Neural cell (in vitro differentiated cells): ENCODE data around the gene ATP11A. TPM values are rescaled to one million over a fixed set of nuclear protein-coding genes. Genes with fewer than 3 reads are reported as not detected.

Source experiments
- H2AFZ ChIP-seq: fragments of 200-600, 300-800 bp; sonication (generic), shearing (Covaris generic); 2 replicates; pipeline ENCODE4 v1.6.0; 2014; ENCODE audit warnings: low read depth, mild to moderate bottlenecking, antibody characterized with exemption, low read length, moderate library complexity
- H3F3A ChIP-seq: fragments of 200-600 bp; shearing (Covaris generic); 2 replicates; pipeline ENCODE4 v1.6.1; 2016; ENCODE audit warnings: mild to moderate bottlenecking, moderate library complexity, mixed read lengths, antibody characterized with exemption, low read length; ENCODE audit not compliant: insufficient read depth, poor library complexity, severe bottlenecking
- H3K27ac ChIP-seq: fragments of 200-600, 300-800 bp; sonication (generic), shearing (Covaris generic); 2 replicates; pipeline ENCODE4 v1.5.1; 2014; ENCODE audit warnings: mild to moderate bottlenecking, low read length, moderate library complexity
- H3K27me3 ChIP-seq: fragments of 300-800, 200-600 bp; sonication (generic), shearing (Covaris generic); 2 replicates; pipeline ENCODE4 v1.6.0; 2014; ENCODE audit warnings: mild to moderate bottlenecking, low read depth, low read length, moderate library complexity; ENCODE audit not compliant: insufficient read depth
- H3K36me3 ChIP-seq: fragments of 300-800, 200-600 bp; sonication (generic), shearing (Covaris generic); 2 replicates; pipeline ENCODE4 v1.5.1; 2014; ENCODE audit warnings: mild to moderate bottlenecking, antibody characterized with exemption, low read length, moderate library complexity; ENCODE audit not compliant: insufficient read depth
- H3K4me2 ChIP-seq: fragments of 300-800, 200-600 bp; sonication (generic), shearing (Covaris generic); 2 replicates; pipeline ENCODE4 v1.6.0; 2014; ENCODE audit warnings: mild to moderate bottlenecking, low read length
- H3K4me3 ChIP-seq: fragments of 300-800, 200-600 bp; sonication (generic), shearing (Covaris generic); 2 replicates; pipeline ENCODE4 v1.5.1; 2014; ENCODE audit warnings: mild to moderate bottlenecking, low read length, moderate library complexity
- H3K79me2 ChIP-seq: fragments of 200-600 bp; shearing (Covaris generic); replicated peaks from 2 replicates; pipeline ENCODE4 v1.6.0; 2014; ENCODE audit warnings: mild to moderate bottlenecking, low read length, moderate library complexity; ENCODE audit not compliant: insufficient read depth
- H3K9ac ChIP-seq: fragments of 300-800, 200-600 bp; sonication (generic), shearing (Covaris generic); 2 replicates; pipeline ENCODE4 v1.6.1; 2016; ENCODE audit warnings: mild to moderate bottlenecking, low read length, mixed read lengths
- H3K9me2 ChIP-seq: fragments of 200-600 bp; shearing (Covaris generic); 2 replicates; pipeline ENCODE4 v1.6.1; 2016; ENCODE audit warnings: mild to moderate bottlenecking, low read length, mixed read lengths; ENCODE audit not compliant: insufficient read depth
- H3K9me3 ChIP-seq: fragments of 200-600, 300-800 bp; sonication (generic), shearing (Covaris generic); 2 replicates; pipeline ENCODE4 v1.6.1; 2016; ENCODE audit warnings: mild to moderate bottlenecking, mixed run types, low read length, moderate library complexity, mixed read lengths
- H4K20me1 ChIP-seq: fragments of 200-600 bp; shearing (Covaris generic); 2 replicates; pipeline ENCODE4 v1.6.1; 2016; ENCODE audit warnings: mild to moderate bottlenecking, mixed run types; ENCODE audit not compliant: insufficient read depth
- CTCF ChIP-seq: fragments of 450-650 bp; IDR thresholded peaks from 2 replicates; pipeline ENCODE4 v1.5.1; 2014; ENCODE audit warnings: antibody characterized with exemption, mild to moderate bottlenecking, moderate library complexity; ENCODE audit not compliant: poor library complexity, severe bottlenecking
- EP300 ChIP-seq: fragments of 450-650 bp; conservative IDR thresholded peaks from 2 replicates; pipeline ENCODE4 v1.6.1; 2014; ENCODE audit warnings: antibody characterized with exemption, mild to moderate bottlenecking, moderate library complexity; ENCODE audit not compliant: poor library complexity, severe bottlenecking
- EZH2 ChIP-seq: fragments of 200-600, 300-800 bp; shearing (Covaris generic), sonication (generic); IDR thresholded peaks from 2 replicates; pipeline ENCODE4 v1.6.1; 2014; ENCODE audit warnings: antibody characterized with exemption, low read length, borderline replicate concordance, mild to moderate bottlenecking; ENCODE audit not compliant: insufficient read depth, poor library complexity, severe bottlenecking
- MXI1 ChIP-seq: fragments of 450-650 bp; conservative IDR thresholded peaks from 2 replicates; pipeline ENCODE4 v1.6.1; 2014; ENCODE audit warnings: antibody characterized with exemption, mild to moderate bottlenecking; ENCODE audit not compliant: poor library complexity, severe bottlenecking
- POLR2AphosphoS5 ChIP-seq: IDR thresholded peaks from 2 replicates; pipeline ENCODE4 v1.6.1; 2012
- RAD21 ChIP-seq: fragments of 450-650 bp; conservative IDR thresholded peaks from 2 replicates; pipeline ENCODE4 v1.6.1; 2014; ENCODE audit warnings: antibody characterized with exemption, mild to moderate bottlenecking, moderate library complexity
- REST ChIP-seq: IDR thresholded peaks from 2 replicates; pipeline ENCODE4 v1.6.1; 2012; ENCODE audit warnings: borderline replicate concordance
- SMC3 ChIP-seq: fragments of 450-650 bp; conservative IDR thresholded peaks from 2 replicates; pipeline ENCODE4 v1.6.1; 2014; ENCODE audit warnings: antibody characterized with exemption, mild to moderate bottlenecking, moderate library complexity; ENCODE audit not compliant: poor library complexity
- TAF1 ChIP-seq: IDR thresholded peaks from 2 replicates; pipeline ENCODE4 v1.6.1; 2012; ENCODE audit warnings: low read depth
- polyA plus RNA-seq: library from polyadenylated mRNA; depleted of rRNA; stranded (reverse); fragments of >200 nt; gene quantifications from 2 replicates; pipeline ENCODE4 v1.2.3, GENCODE V29; 2014

Gene ATP11A
- polyA plus RNA-seq, 1 donor from 2014 or later, result 3.0 TPM

GRCh38 chr13:112852808-112853207 is 163.0 kb downstream of the ATP11A start:
- no peaks in the 10 kb centered on the region for H3K27me3 ChIP-seq
- no peaks in the 10 kb centered on the region for H3F3A ChIP-seq
- H3K9me3 ChIP-seq, result no peaks in the 10 kb centered on the region
- H3K9ac ChIP-seq, result no peak overlapping the region
- no peak overlapping the region for H3K4me2 ChIP-seq
- no peak overlapping the region for H3K27ac ChIP-seq
- no peak overlapping the region for H3K4me3 ChIP-seq
- no peaks in the 10 kb centered on the region for H3K79me2 ChIP-seq
- H4K20me1 ChIP-seq, result no peaks in the 10 kb centered on the region
- no peaks in the 10 kb centered on the region for H3K36me3 ChIP-seq
- no peaks in the 10 kb centered on the region for H3K9me2 ChIP-seq
- H2AFZ ChIP-seq, result no peak overlapping the region
- no peak for TF ChIP-seq SMC3

GRCh38 chr13:112854321-112854720 is 164.5 kb downstream of the ATP11A start:
- H3K27me3 ChIP-seq, result no peaks in the 10 kb centered on the region
- no peaks in the 10 kb centered on the region for H4K20me1 ChIP-seq
- H3K4me2 ChIP-seq, result no peak overlapping the region
- no peaks in the 10 kb centered on the region for H3K79me2 ChIP-seq
- no peak overlapping the region for H3K27ac ChIP-seq
- no peak overlapping the region for H3K9ac ChIP-seq
- H3F3A ChIP-seq, result no peaks in the 10 kb centered on the region
- no peak for TF ChIP-seq POLR2AphosphoS5
- TF ChIP-seq EZH2, result no peak
- TF ChIP-seq MXI1, result no peak
- TF ChIP-seq EP300, result no peak
- no peak for TF ChIP-seq RAD21
- no peak for TF ChIP-seq CTCF
- TF ChIP-seq REST, result no peak
- no peak for TF ChIP-seq TAF1
- TF ChIP-seq SMC3, result no peak
- H3K9me3 ChIP-seq, result no peaks in the 10 kb centered on the region
- no peak overlapping the region for H2AFZ ChIP-seq
- no peak overlapping the region for H3K4me3 ChIP-seq
- H3K9me2 ChIP-seq, result no peaks in the 10 kb centered on the region
- H3K36me3 ChIP-seq, result no peaks in the 10 kb centered on the region

GRCh38 chr13:112855859-112856258 is 166.0 kb downstream of the ATP11A start:
- Histone ChIP-seq H3K27me3 (no peaks in the 10 kb centered on the region), H4K20me1 (no peaks in the 10 kb centered on the region), H3K27ac (no peak overlapping the region), H3F3A (no peaks in the 10 kb centered on the region), H3K9me2 (no peaks in the 10 kb centered on the region), H3K9ac (no peak overlapping the region), H2AFZ (no peak overlapping the region), H3K4me2 (no peak overlapping the region), H3K36me3 (no peaks in the 10 kb centered on the region), H3K9me3 (no peaks in the 10 kb centered on the region), H3K79me2 (no peaks in the 10 kb centered on the region), H3K4me3 (no peak overlapping the region)
- TF ChIP-seq REST (no peak), RAD21 (no peak), EZH2 (no peak), MXI1 (no peak), TAF1 (no peak), SMC3 (no peak), EP300 (no peak), POLR2AphosphoS5 (no peak), CTCF (no peak)
